HG03558 (cell line): ENCODE results near the gene TPSG1.
"Not testable (repeated sequence)": the region's sequence is repeated elsewhere in the genome, so short reads cannot be mapped to it uniquely, and the experiment has no call there.

ENCODE experiments used
- ATAC-seq: cut with Tn5 transposase; IDR thresholded peaks from one replicate; pipeline ENCODE4 v1.9.1; 2021; ENCODE audit warnings: moderate number of reproducible peaks; ENCODE audit not compliant: unreplicated experiment; ENCODE audit errors: extremely low read depth

TPSG1 gene

DNA sequence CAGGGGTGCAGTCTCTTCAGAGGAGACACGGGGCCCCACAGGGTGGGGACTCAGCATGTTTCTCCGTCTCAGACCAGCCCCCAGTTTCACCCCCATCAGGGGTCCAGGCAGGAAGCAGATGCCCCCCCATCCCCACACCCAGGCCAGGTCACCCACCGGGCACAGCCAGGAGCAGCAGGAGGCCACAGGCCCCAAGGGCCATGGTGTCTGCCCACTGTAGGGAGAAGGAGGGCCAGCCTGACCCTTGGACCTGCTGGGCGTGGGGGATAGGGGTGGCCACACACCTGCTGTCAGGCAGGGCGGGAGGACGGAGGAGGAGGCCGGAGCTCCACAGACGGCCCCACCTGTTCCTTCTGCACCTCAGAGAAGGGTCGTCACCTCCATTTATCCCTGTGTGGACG is at the start of gene TPSG1:
TPSG1 (minus strand) TSS at position 218 of the 401 bp plus-strand sequence; CDS start at position 202, 16 bp downstream.
- no peak for ATAC-seq

DNA sequence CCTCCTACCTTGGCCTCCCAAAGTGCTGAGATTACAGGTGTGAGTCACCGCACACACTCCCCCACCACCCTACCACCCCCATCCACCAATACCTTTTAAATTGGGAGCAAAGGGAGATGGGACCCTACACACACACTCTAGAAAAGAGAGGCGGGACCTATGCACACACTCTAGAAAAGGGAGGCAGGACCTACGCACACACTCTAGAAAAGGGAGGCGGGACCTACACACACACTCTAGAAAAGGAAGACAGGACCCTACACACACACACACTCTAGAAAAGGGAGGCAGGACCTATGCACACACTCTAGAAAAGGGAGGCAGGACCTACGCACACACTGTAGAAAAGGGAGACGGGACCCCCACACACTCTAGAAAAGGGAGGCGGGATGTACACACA is 49.7 kb upstream of the TPSG1 start:
- ATAC-seq, result no peak

DNA sequence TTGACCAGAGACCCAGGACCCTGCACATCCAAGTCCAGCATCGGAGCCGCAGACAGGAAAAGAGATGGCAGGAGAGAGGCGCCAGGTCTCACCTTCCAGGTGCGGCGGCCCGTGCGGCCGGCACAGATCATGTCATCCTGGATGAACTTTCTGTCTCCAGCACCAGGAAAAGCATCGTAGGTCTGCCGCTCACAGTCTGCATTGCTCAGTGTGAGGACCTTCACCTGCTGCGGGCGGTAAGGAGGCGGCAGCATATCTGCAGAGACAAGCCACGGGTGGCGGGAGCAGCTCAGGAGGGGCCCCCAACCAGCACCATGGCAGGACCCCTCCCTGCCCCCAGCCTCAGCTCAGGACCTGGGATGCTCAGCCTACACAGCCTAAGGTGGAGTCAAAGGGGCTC is 48.7 kb upstream of the TPSG1 start:
- no peak for ATAC-seq

DNA sequence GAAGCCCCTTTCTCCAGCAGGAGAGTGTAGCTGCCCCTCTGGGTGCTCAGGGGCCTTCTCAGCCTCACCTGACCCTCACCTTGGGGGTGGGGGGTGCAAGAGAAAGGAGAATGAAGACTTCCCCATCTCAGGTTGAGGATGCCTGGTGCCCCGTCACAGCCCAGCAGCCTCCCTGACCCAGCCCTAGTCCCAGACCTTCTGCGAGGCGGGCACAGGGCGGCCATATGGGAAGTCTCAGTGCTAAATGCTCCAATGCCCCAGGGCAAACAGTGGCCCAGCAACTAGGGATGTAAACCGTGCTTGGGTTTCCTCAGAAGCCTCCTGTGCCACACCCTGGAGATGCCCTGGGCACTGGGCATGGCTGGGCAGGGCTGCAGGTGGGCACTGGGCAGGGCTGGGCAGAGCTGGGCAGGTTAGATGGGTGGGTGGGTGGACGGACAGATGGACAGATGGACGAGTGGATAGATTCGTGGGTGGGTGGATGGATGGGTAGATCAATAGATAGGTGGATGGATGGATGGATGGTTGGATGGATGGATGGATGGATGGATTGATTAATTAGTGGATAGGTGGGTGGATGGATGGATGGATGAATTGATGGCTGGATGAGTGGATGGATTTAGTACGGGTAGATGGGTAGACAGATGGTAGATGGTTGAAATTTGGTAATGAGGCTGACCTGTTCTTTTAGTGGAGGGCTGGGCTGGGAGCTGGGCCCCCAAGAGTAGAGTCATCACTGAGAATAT is 47.6 kb upstream of the TPSG1 start:
- ATAC-seq, result no peak

DNA sequence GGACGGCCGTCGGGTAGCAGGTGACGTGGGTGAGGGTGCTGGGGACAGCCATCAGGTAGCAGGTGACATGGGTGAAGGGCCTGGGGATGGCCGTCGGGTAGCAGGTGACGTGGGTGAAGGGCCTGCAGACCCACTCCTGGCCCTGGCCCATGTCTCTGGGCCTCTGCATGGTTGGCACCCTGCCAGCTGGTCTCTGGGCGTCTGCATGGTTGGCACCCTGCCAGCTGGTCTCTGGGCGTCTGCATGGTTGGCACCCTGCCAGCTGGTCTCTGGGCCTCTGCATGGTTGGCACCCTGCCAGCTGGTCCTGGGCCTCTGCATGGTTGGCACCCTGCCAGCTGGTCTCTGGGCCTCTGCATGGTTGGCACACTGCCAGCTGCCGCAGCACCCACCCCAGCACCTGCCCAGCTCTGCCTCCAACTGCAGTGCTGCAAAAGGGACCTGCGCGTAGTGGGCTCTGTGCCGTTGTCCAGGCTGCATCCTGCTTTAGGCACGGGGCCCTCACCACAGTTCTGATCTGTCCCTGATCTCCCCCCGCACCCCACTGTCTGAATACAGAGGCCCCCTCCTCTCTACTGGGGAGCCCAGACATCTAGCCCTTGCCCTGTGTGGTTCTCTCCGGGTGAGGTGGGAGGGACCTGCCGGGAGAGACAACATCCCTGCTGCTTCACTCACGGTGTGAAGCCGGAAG is 46.8 kb upstream of the TPSG1 start:
- ATAC-seq, result not testable (repeated sequence)

DNA sequence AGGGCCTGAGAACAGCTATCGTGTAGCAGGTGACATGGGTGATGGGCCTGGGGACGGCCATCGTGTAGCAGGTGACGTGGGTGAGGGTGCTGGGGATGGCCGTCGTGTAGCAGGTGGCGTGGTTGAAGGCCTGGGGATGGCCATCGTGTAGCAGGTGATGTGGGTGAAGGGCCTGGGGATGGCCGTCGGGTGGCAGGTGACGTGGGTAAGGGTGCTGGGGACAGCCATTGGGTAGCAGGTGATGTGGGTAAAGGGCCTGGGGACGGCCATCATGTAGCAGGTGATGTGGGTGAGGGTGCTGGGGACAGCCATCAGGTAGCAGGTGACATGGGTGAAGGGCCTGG is 46.3 kb upstream of the TPSG1 start:
- ATAC-seq, result no peak

DNA sequence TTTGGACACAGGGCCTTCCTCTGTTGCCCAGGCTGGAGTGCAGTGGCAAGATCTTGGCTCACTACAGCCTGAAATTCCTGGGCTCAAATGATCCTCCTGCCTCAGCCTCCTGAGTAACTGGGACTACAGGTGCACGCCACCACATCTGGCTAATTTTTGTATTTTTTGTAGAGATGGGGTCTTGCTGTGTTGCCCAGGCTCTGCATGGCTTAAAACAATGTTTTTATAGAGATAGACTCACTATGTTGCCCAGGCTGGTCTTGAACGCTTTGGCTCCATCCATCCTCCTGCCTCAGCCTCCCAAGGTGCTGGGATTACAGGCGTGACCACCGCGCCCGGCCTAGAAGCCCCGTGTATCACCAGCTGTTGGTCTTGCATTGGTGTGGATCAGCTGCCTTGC is 44.4 kb upstream of the TPSG1 start:
- not testable (repeated sequence) for ATAC-seq

DNA sequence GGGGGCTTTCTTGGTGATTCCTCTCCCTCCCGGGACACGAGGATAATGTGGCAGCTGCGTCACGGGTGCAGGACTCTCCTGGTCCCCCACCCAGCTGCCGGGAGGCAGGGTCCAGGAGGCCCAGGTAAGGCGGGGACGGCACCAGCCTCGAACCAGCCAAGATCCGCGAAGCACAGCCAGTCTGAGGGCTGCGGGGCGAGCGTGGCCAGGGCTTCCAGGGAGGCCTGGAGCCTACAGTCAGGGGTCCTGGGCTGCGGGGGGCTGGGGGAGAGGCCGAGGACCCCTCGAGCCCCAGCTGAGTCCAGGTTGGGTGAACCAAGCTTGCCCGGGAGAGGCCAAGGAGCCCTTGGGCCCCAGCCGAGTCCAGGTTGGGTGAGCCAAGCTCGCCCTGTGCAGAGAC is 40.8 kb upstream of the TPSG1 start:
- ATAC-seq, result no peak

DNA sequence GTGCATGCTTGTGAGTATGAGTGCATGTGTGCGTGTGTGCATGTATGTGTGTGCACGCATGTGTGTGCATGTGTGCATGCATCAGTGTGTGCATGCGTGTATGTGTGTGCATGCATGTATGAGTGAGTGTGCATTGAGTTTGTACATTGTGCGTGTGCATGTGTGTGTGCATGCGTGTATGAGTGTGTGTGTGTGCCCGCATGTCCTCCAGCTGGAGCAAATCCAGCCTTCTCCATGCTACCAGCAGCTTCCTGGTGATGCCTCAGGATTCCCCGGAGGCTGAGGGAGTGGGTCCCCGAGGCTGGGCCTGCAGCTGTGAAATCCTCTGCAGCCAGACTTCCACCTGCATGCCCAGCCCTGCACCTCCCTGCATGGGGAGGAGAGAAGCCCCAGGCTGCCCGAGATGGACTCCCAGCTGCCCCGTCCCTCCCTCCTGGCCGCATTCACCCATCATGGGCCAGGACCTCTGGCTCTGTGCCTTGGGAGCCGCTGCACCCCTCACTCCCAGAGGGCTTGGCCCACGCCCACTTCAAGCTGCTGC is 40.1 kb upstream of the TPSG1 start:
- no peak for ATAC-seq

DNA sequence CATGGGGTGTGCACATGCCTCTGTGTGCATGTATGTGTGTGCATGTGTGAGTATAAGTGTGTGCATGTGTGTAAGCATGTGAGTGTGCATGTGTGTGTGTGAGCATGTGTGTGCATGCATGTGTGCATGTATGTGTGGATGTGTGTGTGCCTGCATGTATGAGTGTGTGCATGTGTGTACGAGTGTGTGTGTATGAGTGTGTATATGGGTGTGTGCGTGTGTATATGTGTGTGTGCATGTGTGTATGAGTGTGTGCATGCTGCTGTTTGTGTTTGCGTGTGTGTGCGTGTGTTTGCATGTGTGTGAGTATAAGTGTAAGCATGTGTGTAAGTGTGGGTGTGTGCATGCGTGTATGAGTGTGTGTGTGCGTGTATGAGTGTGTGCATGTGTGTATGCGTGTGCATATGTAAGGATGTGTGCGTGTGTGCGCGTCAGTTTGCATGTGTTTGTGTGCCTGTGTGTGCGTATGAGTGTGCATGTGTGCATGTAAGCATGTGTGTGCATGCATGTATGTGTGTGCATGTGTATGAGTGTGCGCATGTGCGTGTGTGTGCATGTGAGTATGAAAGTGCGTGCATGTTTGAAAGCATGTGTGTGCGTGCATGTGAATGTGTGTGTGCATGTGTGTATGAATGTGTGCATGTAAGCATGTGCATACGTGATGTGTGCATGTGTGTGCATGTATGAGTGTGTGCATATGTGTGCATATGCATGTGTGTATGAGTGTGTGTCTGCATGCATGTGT is 39.4 kb upstream of the TPSG1 start:
- ATAC-seq, result no peak

DNA sequence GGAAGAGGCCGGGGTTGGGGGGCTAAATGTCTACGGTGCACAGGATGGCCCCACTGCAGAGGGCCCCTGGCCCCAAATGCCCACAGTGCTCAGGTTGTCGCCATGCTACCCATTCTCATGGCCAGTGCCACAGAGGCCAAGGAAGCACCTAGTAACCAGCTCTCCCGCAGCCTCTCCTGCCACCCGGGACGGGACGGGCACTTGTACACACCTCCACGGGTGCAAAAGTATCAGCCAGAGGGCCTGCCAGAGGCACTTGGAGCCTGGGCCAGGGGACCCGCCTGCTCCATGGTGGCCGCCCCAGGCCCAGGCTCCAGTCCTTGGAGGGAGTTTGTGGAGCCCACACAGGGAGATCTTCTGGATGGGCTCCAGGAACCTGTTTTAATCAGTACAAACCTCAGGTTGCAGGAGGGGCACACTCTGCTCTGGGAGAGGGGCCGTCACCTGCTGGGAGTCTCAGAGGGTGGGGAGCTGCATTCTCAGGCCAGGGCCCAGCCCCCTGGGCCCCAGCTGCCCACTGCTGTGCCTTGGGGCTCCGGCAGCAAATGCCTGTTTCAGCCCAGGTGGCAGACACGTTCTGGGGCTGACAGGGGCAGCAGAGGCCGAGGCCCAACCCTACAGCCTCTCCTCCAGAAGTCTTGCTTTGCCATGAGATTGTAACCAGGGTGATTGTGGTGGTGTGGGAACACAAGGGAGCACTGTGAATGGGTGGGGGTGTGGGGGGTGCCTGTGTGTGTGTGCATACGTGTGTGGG is 38.7 kb upstream of the TPSG1 start:
- ATAC-seq, result no peak

DNA sequence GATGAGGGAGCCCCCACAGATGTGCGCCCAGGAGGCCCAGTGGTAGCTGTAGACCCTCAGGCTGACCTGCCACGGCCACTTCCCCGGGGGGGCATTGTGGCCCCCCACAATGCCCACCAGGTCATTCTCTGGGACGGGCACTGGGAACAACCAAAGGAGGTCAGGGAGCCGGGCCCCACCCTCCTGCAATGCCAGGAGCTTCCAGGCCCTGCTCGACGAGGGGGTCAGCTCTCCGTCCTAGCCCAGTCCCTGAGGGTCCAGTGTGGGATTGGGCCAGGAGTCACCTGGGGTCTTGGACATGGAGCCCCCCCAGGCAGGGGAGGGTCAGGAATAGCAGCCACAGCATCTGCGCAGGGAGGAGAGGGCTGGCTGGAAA is 37.8 kb upstream of the TPSG1 start:
- ATAC-seq, result no peak

DNA sequence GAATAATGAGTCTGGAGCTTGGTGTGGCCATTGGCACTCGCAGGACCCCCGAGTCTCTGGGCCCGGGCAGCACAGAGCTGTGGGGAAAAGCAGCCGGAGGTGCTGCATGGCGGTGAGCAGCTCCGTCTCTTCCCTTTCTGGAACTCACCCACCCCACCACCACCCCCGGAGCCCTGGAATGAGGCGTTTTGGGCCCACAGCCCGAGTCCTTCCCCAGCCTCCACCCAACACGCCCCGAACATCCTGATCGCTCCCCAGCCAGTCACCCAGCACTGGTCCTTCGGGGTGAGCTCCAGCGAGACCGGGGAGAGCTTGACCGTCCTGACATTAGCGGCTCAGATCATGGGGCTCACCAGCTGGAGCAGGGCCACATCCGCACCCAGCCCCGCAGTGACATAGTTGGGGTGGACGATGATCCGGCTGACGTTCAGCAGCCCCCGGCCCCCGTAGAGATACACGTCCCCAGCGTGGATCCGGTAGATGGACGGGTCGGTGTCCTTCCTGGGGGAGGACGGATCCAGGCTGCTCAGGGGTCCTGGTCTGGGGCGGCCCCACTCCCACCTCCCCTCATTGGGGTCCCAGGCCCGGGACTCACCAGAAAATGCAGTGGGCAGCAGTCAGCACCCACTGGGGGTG is 37.3 kb upstream of the TPSG1 start:
- ATAC-seq, result no peak

DNA sequence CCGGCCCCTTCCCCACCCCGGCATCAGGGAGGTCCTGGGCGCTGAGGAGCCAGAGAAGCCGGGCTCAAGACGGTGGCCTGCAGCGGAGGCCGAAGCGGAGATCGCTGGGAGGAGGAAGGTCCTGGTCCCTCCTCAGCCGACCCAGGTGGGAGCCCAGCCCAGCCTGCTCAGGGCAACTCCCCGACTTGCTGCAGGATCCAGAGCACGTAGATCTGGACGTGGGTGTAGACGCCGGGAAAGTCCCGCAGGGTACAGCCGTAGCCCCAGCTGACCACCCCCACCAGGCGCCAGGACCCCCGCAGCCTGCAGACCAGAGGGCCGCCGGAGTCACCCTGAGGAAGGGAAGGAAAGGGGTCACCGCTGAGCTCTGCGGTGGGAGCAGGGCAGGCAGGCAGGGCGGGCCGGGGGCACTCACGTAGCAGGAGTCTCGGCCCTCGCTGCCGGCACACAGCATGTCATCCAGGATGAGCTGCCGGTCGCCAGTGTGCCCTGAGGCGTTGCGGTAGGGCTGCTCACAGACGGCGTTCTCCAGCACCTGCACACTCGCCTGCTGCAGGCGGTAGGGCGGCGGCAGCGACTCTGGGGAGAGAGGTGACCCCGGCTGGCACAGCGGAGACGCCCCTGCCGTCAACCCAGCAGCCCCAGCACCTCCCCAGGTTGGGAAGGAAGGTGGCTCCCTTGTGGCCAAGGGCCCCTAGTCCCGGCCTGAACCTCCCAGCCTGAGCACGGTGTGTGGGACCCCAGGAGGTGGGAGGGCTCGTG is 36.2 kb upstream of the TPSG1 start:
- ATAC-seq, result no peak

DNA sequence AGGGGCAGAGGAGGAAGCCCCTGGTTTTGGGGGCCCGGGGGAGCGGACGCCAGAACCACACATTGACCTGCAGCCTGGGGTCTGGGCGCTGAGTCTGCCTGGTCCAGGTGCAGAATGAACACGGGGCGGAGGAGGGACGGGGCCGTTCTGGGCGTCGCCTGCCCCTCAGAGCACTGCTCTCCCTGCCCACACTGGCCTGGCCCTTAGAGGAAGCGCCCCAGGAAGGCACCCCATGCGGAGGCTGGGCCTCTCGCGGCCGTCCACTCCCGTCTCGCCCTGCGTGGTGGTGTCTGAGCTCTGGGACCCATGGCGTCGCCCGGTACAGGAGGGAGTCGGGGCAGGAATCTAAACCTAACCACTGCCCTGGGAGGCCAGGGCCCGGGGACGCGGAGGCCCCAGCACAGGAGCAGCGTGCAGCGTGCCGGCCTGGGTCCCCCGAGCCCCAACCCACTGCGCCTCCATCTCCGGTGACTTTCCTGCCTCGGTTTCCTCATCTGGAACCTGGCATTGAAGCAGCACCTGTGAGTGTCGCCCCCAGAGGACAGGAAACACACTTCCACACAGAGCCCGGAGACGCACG is 35.1 kb upstream of the TPSG1 start:
- no peak for ATAC-seq

DNA sequence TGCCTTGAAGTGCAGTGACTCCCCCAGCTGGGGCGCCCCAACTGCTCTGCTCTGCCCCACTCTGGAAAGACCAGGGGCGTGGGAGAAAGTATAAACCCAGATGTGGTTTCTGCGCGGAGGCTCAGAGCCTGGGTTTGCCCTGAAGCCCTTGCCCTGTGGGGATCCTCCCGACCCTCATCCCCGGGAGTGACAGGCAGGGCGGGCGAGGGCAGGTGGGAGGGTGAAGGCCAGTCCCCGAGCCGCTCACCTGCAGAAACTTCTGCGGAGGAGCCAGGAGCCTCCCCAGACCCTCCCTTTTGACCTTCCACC is 34.6 kb upstream of the TPSG1 start:
- no peak for ATAC-seq

DNA sequence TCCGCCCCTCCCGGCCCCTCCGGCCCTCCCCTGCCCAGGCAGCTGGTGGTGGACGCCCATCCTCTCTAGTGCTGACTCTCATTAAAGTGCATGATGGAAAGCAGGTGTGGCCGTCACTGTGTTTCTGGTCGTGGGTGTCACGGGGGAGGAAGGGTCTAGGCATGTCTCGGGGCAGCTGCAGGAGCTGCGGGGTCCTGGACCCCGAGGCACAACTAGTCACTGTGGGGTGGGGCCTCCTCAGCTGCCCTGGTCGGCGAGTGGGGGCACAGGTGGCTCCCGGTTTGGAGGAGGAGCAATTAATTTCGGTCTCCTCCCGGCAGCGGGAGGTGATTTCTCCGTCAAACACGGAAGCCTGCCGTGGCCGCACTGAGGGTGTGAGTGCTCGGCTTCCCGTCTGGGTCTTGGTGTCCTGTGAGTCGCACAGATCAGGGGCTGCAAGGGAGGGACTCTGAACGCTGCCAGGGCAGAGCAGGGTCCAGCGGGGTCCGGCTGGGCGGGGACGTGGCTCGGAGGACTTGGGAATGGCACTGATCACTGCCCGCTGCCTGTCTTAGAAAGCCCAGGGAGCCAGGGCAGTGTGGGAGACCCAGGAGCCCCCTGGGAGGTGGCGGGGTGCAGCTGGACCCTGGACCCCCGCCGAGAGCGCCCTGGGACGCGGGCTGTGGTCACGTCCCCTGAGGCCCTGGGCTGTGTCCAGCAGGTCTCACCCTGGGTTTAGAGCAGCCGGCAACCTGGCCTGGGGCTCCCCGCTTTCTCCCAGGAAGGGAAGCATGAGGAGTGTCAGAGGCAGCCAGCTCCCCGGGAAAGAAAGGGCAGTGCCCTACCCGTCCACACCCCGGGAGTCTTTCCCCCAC is 34.1 kb upstream of the TPSG1 start:
- ATAC-seq, result no peak

DNA sequence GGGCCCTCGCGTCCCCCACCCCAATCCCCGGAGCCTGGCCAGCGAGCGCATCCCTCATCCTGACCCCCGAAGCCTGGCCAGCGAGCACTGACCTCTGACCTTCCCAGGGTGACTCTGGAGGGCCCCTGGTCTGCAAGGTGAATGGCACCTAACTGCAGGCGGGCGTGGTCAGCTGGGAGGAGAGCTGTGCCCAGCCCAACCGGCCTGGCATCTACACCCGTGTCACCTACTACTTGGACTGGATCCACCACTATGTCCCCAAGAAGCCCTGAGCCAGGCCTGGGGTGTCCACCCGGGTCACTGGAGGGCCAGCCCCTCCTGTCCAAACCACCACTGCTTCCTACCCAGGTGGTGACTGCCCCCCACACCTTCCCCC is 33.1 kb upstream of the TPSG1 start:
- ATAC-seq, result no peak
